Fibroblast of skin of scalp (primary cell): ENCODE measurements around the gene NDUFB10.
A peak's percentile ranks its signal among the peaks of the same experiment; 100 is the strongest.

Experiments
- DNase-seq: peaks from one replicate; pipeline ENCODE4 v3.0.0-alpha.2; 2013

Gene NDUFB10

GRCh38 chr16:1971796-1972489 lies 12.6 kb downstream of the NDUFB10 start, which contains the start of gene TBL3:
Gene TBL3, plus strand, starts transcription at chr16:1972053. Its CDS starts 112 bp downstream, at chr16:1972165.
- DNase-seq = peak; percentile 97

GRCh38 chr16:1972490-1972877 lies 13.1 kb downstream of the NDUFB10 start:
- DNase-seq = no peak

DNA sequence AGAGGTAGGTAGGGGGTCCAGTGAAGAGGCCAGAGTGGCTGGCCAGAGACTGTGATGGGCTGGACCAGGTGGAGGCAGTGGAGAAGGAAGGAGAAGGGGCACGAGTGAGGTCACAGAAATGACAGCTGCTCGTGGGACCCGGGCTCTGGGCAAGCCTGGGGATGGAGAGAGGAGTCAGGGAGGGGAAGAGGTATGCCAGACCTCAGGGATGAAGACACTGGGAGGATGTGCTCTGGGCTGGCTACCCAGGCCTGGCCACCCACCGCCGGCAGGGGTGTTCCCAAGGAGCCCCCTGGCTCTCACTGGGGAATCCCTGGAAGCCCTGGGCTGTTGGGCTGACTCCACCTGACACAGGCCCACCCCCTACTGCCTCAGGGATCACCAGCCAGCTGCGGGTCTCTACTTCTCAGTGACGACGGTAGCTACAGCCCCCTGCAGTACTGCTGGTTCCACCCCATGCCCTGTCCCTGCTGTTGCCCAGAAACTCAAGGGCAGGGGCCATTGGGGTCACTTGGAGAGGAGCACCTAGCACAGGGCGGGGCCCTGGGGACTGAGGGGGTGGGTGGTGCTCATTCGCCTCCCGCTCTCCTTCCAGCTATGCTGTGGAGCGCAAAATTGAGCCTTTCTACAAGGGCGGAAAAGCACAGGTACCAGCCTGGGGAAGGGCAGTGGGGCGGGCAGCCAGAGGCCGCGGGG lies 14.3 kb downstream of the NDUFB10 start:
- no peak for DNase-seq

- DNase-seq = no peak
Measured at GRCh38 chr16:1974157-1975070, 15.1 kb downstream of the NDUFB10 start.

GRCh38 chr16:1975432-1976215 lies 16.3 kb downstream of the NDUFB10 start:
- no peak for DNase-seq

DNA sequence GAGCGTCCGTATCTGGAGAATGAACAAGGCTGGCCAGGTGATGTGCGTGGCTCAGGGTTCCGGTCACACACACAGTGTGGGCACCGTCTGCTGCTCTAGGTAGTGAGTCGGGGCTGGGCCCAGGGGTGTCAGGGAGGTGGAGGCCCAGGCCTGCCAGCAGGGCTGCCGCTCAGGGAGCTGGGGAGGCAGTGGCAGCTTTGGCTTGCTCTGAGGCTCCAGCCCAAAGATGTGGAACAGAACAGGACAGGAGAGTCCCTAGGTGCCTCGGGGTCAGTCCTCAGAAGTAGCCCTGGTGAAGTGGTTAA lies 16.8 kb downstream of the NDUFB10 start:
- DNase-seq = no peak

DNA sequence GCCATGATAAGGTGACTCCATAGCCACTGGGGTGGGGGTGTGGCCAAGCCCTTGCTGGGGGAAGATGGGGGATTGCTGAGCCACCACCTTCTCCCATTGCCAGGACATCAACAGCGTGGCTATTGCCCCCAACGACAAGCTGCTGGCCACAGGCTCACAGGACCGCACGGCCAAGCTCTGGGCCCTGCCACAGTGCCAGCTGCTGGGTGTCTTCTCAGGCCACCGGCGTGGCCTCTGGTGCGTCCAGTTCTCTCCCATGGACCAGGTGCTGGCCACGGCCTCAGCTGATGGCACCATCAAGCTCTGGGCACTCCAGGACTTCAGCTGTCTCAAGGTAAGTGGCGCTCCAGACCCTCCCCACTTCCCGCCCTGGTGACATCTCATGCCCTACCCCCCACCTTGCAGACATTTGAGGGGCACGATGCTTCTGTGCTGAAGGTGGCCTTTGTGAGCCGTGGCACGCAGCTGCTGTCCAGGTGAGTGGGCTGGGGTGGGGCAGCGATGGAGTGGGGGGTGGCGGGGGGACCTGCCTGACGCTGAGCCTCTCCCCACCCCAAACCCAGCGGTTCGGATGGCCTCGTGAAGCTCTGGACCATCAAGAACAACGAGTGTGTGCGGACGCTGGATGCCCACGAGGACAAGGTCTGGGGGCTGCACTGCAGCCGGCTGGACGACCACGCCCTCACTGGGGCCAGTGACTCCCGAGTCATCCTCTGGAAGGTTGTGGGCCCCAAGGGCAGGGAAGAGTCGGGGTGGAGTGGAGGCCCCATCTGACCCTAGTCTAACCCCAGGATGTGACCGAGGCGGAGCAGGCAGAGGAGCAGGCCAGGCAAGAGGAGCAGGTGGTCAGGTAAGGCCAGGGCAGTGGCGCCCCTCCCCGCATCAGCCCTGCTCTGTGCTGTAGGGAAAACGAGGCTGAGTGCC lies 17.9 kb downstream of the NDUFB10 start:
- DNase-seq = no peak

DNA sequence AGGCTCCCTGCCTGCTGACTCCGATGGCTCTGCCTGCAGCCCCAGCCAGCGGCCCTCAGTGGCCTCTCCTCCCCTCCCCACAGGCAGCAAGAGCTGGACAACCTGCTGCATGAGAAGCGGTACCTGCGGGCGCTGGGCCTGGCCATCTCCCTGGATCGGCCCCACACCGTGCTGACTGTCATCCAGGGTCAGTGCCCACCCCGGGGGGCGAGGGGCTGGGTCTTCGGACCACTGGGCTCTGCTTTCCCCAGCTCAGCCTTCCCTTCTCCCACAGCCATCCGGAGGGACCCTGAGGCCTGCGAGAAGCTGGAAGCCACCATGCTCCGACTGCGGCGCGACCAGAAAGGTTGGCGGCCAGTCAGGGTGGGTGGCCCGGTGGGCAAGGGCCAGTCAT lies 18.5 kb downstream of the NDUFB10 start:
- DNase-seq = no peak

DNA sequence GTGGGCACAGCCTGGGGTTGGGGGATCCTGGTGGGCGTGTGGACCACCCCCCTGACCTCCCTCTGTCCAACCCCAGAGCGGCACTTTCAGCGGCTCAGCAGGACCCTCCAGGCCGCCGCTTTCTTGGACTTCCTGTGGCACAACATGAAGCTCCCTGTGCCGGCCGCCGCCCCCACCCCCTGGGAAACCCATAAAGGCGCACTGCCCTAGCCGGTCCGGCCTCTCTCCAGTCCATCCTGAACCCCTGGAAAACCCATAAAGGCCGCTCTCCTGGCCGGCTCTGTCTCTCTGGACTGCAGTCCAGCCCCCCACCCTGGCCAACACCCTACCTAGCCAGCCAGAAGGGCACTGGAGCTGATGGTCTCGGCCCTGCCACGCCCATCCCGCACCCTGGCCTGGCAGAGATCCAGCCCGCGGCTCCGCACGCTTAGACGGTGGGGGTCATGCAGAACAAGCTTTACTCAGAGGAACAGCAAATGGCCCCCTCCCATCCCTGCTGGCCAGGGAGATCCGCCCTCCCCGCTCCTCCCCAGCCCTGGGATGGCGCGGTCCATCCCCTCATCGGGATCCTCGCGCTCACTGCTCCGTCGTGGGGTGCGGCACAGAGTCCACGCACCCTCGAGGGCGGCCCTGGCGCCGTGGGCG lies 19.3 kb downstream of the NDUFB10 start:
- no peak for DNase-seq

GRCh38 chr16:1979271-1980029 lies 20.1 kb downstream of the NDUFB10 start:
- DNase-seq = no peak

DNA sequence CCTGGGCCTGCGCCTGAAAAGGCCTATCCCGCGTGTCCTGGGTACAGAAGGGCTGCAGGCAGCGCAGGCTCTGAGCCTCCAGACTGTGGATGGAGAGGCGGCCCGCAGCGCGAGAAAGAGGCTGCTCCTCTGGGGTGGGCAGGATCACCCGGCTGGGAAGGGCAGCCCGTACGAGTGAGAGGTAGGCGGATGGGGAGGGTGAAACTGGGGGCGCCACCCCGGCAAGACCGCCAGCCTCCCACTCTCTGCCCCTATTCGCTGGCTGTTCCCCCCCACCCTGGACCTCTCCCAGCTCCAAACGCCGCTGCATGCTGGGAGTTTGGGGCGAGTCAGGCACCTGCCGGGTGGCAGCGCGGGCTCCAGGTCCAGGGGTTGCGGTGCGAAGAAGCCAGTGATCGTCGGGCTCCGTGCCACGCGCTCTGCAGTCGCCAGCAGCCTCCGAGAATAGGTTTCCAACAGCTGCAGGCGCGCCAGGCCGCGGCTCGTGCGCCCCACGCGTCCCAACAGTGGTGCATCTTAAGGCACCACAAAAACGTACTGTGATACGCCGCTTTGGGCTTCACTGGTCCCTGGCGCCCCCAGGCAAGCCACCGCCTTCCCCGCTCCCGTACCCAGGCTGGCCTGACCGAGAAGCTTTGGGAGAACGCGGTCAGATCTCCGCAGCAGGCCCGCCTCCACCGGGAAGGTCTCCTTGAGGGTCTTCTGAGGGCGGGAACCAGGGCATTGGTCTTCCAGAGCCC lies 20.9 kb downstream of the NDUFB10 start:
- DNase-seq = no peak

DNA sequence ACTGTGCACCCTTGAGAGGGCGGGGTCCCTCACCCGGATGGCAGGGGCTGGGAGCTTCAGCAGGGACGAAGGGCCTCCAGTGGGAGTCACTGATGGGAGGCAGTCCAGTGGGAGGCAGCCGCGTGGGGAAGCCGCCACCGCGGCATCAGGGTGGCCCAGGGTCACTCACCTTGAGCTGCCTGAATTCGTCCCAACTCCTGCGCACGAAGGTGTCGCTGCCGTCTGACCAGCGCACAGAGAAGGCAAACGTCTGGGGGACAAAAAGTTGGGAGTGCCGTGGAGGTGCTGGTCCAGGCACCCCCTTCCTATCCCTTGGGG lies 21.4 kb downstream of the NDUFB10 start:
- DNase-seq = no peak

GRCh38 chr16:1981398-1981836 lies 22.1 kb downstream of the NDUFB10 start, which contains the start of gene NOXO1:
Gene NOXO1, minus strand, starts transcription at chr16:1981469. Its CDS starts 290 bp downstream, at chr16:1981179.
- DNase-seq = no peak

DNA sequence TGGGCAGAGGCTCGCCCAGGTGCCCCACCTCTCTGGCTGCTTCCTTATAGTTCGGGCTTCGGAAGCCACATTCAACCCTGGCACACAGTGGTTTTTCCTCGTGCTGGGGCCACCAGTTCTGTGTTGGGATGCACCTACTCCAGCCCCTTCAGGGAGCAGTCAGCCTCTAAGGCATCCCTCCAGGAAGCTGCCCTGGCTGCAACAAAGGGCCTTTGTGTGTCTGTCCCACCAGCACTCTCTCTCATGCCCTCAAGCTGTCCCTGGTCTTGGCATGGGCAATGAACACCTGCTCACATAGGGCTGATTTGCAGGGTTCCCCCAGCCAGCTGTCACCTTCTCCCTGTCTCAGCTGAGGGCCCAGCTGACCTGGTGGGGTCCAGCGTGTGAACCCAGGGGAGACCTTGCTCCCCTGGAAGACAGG lies 22.7 kb downstream of the NDUFB10 start:
- DNase-seq = no peak

- no peak for DNase-seq
Measured at GRCh38 chr16:1982991-1983543, 23.7 kb downstream of the NDUFB10 start.

GRCh38 chr16:1983544-1984346 lies 24.4 kb downstream of the NDUFB10 start, which contains the start of gene GFER:
Gene GFER, plus strand, starts transcription at chr16:1984193. Its CDS starts 26 bp downstream, at chr16:1984219.
- peak; percentile 94 for DNase-seq

DNA sequence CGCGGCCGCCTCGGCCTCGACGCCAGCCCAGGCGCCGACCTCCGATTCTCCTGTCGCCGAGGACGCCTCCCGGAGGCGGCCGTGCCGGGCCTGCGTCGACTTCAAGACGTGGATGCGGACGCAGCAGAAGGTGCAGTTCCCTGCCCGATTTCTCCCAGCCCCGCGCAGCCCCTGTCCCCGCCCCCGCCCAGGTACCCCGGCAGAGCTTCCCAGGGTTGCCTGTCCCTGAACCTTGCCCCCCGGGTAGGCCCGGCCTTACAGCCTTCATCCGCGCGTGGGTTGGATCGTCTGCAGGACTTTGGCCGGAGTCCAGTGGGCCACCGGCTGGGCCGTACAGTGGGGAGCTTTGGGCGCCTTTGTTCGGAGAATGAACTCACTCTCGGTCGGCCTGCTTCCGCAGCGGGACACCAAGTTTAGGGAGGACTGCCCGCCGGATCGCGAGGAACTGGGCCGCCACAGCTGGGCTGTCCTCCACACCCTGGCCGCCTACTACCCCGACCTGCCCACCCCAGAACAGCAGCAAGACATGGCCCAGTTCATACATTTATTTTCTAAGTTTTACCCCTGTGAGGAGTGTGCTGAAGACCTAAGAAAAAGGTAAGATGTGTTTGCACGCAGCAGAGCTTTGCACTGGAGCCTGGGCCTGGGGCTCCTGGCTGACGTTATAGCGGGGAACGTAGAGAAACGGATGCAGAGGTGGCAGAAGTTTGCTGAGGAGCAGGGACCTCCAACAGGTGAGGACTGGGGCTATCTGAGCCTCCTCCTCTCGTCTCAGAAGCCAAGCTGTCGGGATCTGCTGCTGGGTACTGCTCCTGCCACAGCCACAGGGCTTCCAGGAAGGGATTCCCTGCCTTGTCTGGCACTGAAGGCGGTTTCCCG lies 25.2 kb downstream of the NDUFB10 start:
- DNase-seq = no peak
